ACC112 (cell line): ENCODE measurements around the gene FIBP.
A peak's percentile ranks its signal among the peaks of the same experiment; 100 is the strongest.
"Not testable (repeated sequence)": the region's sequence is repeated elsewhere in the genome, so short reads cannot be mapped to it uniquely, and the experiment has no call there.

Source experiments
- H2AFZ ChIP-seq: fragments of 200-600 bp; sonication (generic); one replicate; pipeline ENCODE4 v1.6.0; 2017; ENCODE audit warnings: antibody characterized with exemption, low read length; ENCODE audit not compliant: unreplicated experiment
- H3K27ac ChIP-seq: fragments of 200-600 bp; sonication (generic); 2 replicates; pipeline ENCODE4 v1.5.1; 2014; ENCODE audit warnings: low read depth, mild to moderate bottlenecking, antibody characterized with exemption, low read length, moderate library complexity
- H3K27me3 ChIP-seq: fragments of 200-600 bp; sonication (generic); 2 replicates; pipeline ENCODE4 v1.6.1; 2014; ENCODE audit warnings: mild to moderate bottlenecking, antibody characterized with exemption, low read length, moderate library complexity, mixed read lengths; ENCODE audit not compliant: insufficient read depth
- H3K36me3 ChIP-seq: fragments of 200-600 bp; sonication (generic); 2 replicates; pipeline ENCODE4 v1.6.1; 2016; ENCODE audit warnings: mild to moderate bottlenecking, antibody characterized with exemption, low read length, moderate library complexity, mixed read lengths; ENCODE audit not compliant: insufficient read depth
- H3K4me1 ChIP-seq: fragments of 200-600 bp; sonication (generic); one replicate; pipeline ENCODE4 v1.6.1; 2016; ENCODE audit warnings: low read length, mixed read lengths; ENCODE audit not compliant: insufficient read depth, unreplicated experiment, control insufficient read depth
- H3K4me3 ChIP-seq: fragments of 200-600 bp; sonication (generic); 2 replicates; pipeline ENCODE4 v1.5.1; 2014; ENCODE audit warnings: mild to moderate bottlenecking, low read depth, low read length
- H3K79me2 ChIP-seq: fragments of 200-600 bp; sonication (generic); one replicate; pipeline ENCODE4 v1.6.0; 2016; ENCODE audit warnings: low read length; ENCODE audit not compliant: control insufficient read depth, unreplicated experiment, insufficient read depth

Gene FIBP

GRCh38 chr11:65899356-65900124 lies 11.3 kb upstream of the FIBP start:
- Histone ChIP-seq H3K4me3 (peak overlapping the region; percentile 85), H3K79me2 (peaks cover 63% of the 10 kb centered on the region), H3K27ac (peak overlapping the region; percentile 91), H3K4me1 (peaks cover 58% of the 10 kb centered on the region), H3K36me3 (peaks cover 31% of the 10 kb centered on the region), H2AFZ (no peak overlapping the region), H3K27me3 (no peaks in the 10 kb centered on the region)

GRCh38 chr11:65898656-65899355 lies 10.5 kb upstream of the FIBP start:
- Histone ChIP-seq H3K4me1 (peaks cover 63% of the 10 kb centered on the region), H3K4me3 (peak overlapping the region; percentile 85), H2AFZ (no peak overlapping the region), H3K79me2 (peaks cover 69% of the 10 kb centered on the region), H3K27ac (peak overlapping the region; percentile 91), H3K36me3 (peaks cover 36% of the 10 kb centered on the region), H3K27me3 (no peaks in the 10 kb centered on the region)

DNA sequence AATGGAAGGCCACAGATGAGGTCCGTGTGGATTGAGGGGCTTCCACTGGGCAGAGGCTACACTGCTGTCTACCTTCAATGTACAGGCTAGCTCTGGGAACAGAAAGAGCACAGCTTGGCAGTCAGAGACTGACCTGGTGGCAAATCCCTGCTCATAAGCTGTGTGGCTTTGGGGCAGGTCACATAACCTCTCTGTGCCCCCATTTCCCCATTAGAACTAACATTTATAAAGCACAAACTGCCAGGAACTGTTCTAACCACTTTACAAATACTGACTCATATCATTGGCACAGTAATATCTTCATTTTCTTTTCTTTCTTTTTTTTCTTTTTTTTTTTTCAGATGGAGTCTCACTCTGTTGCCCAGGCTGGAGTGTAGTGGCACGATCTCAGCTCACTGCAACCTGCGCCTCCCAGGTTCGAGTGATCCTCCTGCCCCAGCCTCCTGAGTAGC lies 8.8 kb upstream of the FIBP start:
- Histone ChIP-seq H3K27ac (peak overlapping the region; percentile 91), H3K4me3 (peak overlapping the region; percentile 85), H3K36me3 (peaks cover 40% of the 10 kb centered on the region), H3K4me1 (peaks cover 62% of the 10 kb centered on the region), H2AFZ (no peak overlapping the region), H3K79me2 (peaks cover 75% of the 10 kb centered on the region), H3K27me3 (no peaks in the 10 kb centered on the region)

DNA sequence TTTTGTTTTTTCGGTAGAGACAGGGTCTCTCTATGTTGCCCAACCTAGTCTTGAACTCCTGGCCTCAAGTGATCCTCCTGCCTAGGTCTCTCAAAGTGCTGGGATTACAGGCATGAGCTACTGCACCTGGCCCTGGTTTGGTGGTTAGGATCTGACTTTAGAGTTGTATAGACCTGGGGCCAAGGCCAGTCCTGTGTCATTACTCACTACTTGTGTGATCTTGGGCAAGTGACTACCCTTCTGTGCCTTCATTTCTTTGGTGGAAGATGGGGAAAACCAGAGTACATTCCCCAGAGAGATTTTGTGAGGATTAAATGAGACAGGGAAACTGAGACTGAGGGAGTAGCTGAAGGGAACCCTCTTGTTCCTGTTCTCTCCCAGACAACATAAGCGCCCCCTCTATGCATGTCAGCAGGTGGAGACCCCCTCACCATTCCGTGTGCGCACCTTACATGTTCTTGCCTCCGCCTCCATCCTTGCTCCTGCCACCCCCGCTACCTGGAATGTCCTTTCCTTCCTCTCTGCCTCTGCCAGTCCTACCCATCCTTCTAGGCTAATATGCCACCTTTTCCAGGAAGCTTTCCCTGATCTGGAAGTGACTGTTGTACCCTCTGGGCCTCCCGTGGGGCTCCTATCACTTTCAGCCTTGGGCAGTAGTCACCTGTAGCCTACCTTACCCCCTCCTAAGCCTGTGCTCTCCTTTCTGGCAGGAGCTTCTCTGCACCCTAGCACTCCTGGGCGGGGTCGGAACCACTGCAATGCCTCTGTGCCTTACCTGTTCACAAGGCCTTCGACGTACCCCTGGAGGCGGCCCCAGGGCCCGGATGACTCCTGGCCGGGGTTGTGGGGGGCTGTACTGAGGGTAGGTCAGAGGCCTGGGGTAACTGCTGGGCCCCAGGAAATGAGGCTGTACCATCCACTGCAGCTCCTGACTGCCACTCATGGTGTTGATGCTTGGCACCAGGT lies 8.0 kb upstream of the FIBP start:
- peaks cover 69% of the 10 kb centered on the region for H3K79me2 ChIP-seq
- peak overlapping the region; percentile 91 for H3K27ac ChIP-seq
- peaks cover 56% of the 10 kb centered on the region for H3K4me1 ChIP-seq
- H2AFZ ChIP-seq: no peak overlapping the region
- no peaks in the 10 kb centered on the region for H3K27me3 ChIP-seq
- H3K36me3 ChIP-seq: peaks cover 40% of the 10 kb centered on the region
- H3K4me3 ChIP-seq: peak overlapping the region; percentile 85

- H3K4me3 ChIP-seq: peak overlapping the region; percentile 85
- peak overlapping the region; percentile 91 for H3K27ac ChIP-seq
- peaks cover 40% of the 10 kb centered on the region for H3K36me3 ChIP-seq
- H3K27me3 ChIP-seq: no peaks in the 10 kb centered on the region
- peaks cover 64% of the 10 kb centered on the region for H3K79me2 ChIP-seq
- H3K4me1 ChIP-seq: peaks cover 49% of the 10 kb centered on the region
- no peak overlapping the region for H2AFZ ChIP-seq
Measured at GRCh38 chr11:65895482-65895981, 7.3 kb upstream of the FIBP start.

DNA sequence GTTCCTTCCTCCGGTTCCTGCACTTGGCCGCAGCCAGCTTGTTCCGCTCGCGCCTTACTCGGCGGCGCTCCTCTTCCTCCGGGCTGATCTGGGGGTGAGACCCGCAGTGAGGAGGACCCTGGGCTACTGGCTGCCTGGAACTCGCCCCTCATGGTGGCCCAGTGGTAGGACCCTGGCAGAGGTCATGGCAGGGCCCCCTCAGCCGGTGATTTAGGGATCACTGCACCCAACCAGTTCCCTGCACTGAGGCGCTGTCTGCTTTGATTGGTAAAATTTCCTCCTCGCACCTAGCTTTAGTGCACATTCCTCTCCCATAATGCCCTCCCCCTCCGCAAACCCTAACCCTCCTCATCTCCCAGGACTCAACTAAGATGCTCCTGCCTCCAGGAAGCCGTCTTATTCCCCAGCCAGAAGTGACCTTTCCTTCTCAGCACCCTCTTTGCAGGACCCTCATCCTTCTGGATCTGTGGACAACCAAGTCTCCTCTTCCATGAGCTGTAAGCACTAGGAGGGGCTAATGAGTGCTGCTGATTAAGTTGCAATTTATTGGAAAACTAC lies 5.8 kb upstream of the FIBP start:
- peaks cover 40% of the 10 kb centered on the region for H3K36me3 ChIP-seq
- H3K4me3 ChIP-seq: peak overlapping the region; percentile 30; the same call in 1 of the 2 replicates
- peaks cover 54% of the 10 kb centered on the region for H3K79me2 ChIP-seq
- no peak overlapping the region for H2AFZ ChIP-seq
- no peaks in the 10 kb centered on the region for H3K27me3 ChIP-seq
- peak overlapping the region; percentile 95 for H3K27ac ChIP-seq
- H3K4me1 ChIP-seq: peaks cover 56% of the 10 kb centered on the region

GRCh38 chr11:65892661-65893317 lies 4.5 kb upstream of the FIBP start:
- H3K79me2 ChIP-seq: peaks cover 40% of the 10 kb centered on the region
- peak overlapping the region; percentile 95 for H3K27ac ChIP-seq
- no peak overlapping the region for H2AFZ ChIP-seq
- H3K4me1 ChIP-seq: peaks cover 56% of the 10 kb centered on the region
- H3K36me3 ChIP-seq: peaks cover 31% of the 10 kb centered on the region; the same call in 1 of the 2 replicates
- no peaks in the 10 kb centered on the region for H3K27me3 ChIP-seq
- peak overlapping the region; percentile 86 for H3K4me3 ChIP-seq

DNA sequence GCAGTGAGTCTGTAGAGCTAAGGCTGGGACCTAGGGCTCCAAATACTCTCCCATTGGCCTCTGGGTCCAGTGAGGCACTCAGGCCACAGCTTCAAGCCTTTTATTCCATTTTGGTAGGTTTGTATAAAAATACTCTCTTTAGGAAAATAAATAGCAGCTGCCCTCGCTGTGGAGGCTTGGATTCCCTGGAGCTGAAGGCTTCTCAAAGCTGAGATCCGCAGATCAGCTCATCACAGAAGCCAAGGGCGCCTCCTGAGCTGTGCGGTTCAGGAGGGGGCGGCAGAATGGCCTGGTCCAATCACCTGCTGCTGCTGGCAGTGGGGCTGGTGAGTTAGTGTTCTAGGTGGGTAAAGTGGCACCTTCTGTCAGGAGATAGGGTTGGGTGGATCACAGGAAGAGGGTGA lies 3.9 kb upstream of the FIBP start:
- H3K79me2 ChIP-seq: peaks cover 39% of the 10 kb centered on the region

GRCh38 chr11:65891219-65892136 lies 3.2 kb upstream of the FIBP start:
- Histone ChIP-seq H3K4me1 (peaks cover 52% of the 10 kb centered on the region), H3K27me3 (no peaks in the 10 kb centered on the region), H3K36me3 (peaks cover 19% of the 10 kb centered on the region; the same call in 1 of the 2 replicates), H3K79me2 (peaks cover 38% of the 10 kb centered on the region), H2AFZ (no peak overlapping the region), H3K4me3 (peak overlapping the region; percentile 86), H3K27ac (peak overlapping the region; percentile 95)

More for the DNA sequence above, 3.9 kb upstream of the FIBP start:
- Histone ChIP-seq H3K4me1 (peaks cover 52% of the 10 kb centered on the region), H3K27ac (peak overlapping the region; percentile 95), H3K4me3 (peak overlapping the region; percentile 86), H3K36me3 (peaks cover 26% of the 10 kb centered on the region; the same call in 1 of the 2 replicates)
- H2AFZ ChIP-seq, H3K27me3 ChIP-seq: not testable (repeated sequence)
